Measurements from ENCODE around the gene TENM3.
A peak's percentile ranks its signal among the peaks of the same experiment; 100 is the strongest.

Gene TENM3

DNA sequence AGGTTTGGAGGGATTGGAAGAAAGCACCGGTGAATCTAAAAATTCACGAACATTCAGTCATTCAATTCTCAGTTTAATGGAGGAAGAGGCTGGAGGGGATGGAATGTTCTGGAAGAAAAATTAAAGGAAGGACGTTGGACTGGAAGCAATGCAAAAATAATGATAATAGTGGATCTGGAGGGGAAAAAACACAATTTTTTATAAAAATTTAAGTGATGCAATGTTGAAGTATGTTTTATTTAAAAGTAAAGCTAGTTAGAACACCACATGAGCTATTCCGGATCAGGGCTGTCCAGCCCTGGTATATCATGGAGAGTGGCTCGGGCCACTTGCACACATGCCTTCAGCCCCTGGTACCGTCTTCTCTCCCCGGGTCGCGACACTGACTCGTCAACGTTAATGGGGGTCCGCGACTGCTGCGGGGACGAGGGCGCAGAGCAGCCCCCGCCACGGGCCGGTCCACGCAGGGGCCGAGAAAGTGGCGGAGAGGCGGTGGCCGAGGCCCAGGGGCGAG, 204.6 kb downstream of the TENM3 start:
- Histone ChIP-seq H3K4me1 (ENCODE audit: insufficient read depth, poor library complexity, severe bottlenecking) (no peaks in the 10 kb centered on the region), H3K27ac (ENCODE audit: poor library complexity, severe bottlenecking) (no peak overlapping the region), H3K9me3 (ENCODE audit: severe bottlenecking) (no peaks in the 10 kb centered on the region), H3K27me3 (ENCODE audit: insufficient read depth, poor library complexity, severe bottlenecking) (peaks cover 44% of the 10 kb centered on the region), H3K36me3 (ENCODE audit: low read depth) (no peaks in the 10 kb centered on the region), H3K4me3 (ENCODE audit: severe bottlenecking) (peak overlapping the region; percentile 58)
- ATAC-seq (ENCODE audit: low read depth) = no peak
- no peak for DNase-seq (ENCODE audit: low spot score)
- TF ChIP-seq, protein P1, sequence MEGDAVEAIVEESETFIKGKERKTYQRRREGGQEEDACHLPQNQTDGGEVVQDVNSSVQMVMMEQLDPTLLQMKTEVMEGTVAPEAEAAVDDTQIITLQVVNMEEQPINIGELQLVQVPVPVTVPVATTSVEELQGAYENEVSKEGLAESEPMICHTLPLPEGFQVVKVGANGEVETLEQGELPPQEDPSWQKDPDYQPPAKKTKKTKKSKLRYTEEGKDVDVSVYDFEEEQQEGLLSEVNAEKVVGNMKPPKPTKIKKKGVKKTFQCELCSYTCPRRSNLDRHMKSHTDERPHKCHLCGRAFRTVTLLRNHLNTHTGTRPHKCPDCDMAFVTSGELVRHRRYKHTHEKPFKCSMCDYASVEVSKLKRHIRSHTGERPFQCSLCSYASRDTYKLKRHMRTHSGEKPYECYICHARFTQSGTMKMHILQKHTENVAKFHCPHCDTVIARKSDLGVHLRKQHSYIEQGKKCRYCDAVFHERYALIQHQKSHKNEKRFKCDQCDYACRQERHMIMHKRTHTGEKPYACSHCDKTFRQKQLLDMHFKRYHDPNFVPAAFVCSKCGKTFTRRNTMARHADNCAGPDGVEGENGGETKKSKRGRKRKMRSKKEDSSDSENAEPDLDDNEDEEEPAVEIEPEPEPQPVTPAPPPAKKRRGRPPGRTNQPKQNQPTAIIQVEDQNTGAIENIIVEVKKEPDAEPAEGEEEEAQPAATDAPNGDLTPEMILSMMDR (IDR thresholded peaks at IDR 0.05; ENCODE audit: poor library complexity, severe bottlenecking) = no peak

DNA sequence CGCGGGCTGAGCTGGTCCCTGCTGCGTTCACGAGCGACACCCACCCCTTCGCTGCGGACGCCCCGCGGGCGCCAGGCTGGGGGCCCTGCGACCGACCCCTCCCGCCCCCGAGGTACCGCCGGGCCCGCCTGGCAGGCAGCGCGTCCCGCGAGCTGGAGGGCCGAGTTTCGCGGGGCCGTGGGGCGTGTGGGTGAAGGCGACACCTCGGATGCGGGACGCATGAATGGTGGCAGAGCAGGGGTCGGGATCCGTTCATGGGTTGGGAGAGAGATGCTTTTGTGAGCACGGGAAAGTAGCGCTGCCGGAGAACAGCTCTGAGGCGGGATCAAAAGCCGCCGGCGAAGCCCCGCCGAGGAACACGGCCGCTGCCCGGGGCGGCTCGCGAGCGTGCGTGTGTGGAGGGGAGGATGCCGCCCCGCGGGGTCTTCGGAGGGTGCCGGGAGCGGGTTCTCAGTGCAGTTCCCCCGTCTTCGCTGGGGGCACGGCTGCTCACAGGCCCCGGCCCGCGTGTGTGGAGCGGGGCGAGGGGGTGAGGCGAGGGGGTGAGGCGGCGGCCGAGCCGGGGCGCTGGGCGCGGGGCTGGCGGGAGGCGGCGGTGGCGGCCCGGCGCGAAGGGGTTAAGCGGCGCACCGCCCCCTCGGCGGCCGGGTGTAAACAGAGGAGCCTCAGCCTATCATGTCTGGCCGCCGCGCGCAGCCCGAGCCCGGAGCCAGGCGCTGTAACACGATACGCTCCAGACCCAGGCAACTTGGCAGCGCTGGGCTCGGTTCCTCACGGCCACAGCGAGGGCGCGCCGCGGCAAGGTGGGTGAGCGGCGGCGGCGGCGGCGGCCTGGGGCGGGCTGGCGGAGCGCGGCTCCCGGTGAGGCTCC, 205.3 kb downstream of the TENM3 start:
- DNase-seq (ENCODE audit: low spot score) (peak; percentile 87), ATAC-seq (ENCODE audit: low read depth) (peak; percentile 100)
- Histone ChIP-seq H3K9me3 (ENCODE audit: severe bottlenecking) (no peaks in the 10 kb centered on the region), H3K4me3 (ENCODE audit: severe bottlenecking) (peak overlapping the region; percentile 58), H3K27ac (ENCODE audit: poor library complexity, severe bottlenecking) (no peak overlapping the region), H3K36me3 (ENCODE audit: low read depth) (no peaks in the 10 kb centered on the region), H3K4me1 (ENCODE audit: insufficient read depth, poor library complexity, severe bottlenecking) (no peaks in the 10 kb centered on the region), H3K27me3 (ENCODE audit: insufficient read depth, poor library complexity, severe bottlenecking) (peaks cover 44% of the 10 kb centered on the region)
- TF ChIP-seq, protein P1 (IDR thresholded peaks at IDR 0.05; ENCODE audit: poor library complexity, severe bottlenecking) = no peak

DNA sequence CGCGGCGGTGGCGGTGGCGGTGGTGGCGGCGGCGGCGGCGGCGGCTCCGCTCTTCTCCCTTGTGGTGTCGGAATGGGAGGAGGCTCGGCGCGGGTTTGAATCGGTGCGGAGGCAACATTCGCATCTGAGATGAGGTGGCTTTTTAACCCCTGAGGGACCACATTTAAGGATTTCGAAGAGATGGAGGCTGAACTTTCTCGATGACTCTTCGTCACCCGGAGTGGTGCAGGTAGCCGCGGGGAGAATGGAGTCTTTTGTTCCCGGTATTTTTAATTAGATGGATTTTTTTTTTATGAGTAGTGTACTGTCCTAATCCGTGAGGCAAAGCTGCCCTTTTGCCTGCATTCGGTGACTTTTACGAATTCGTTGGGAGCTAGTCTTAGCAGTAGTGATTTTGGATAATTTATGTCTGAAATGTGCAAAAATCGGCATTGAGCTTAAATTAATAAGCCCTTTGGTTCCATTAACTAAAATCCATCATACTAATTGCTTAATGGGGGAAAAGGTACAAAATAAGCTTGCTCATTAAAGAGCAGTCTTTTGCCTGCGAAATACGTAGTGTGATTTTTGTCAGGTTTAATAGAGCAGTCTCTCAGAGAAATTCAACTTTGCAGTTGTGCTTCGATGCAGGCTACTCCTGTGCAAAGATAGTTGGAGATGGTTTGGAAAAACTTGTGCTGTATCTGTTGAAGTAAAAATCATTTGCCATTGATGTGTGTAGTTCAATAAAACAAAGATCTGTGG, 206.2 kb downstream of the TENM3 start:
- ATAC-seq (ENCODE audit: low read depth) (no peak), DNase-seq (ENCODE audit: low spot score) (peak; percentile 57)
- peak overlapping the region; percentile 58 for H3K4me3 ChIP-seq (ENCODE audit: severe bottlenecking)
- no peaks in the 10 kb centered on the region for H3K36me3 ChIP-seq (ENCODE audit: low read depth)
- H3K9me3 ChIP-seq (ENCODE audit: severe bottlenecking) = no peaks in the 10 kb centered on the region
- TF ChIP-seq, protein P1 (IDR thresholded peaks at IDR 0.05; ENCODE audit: poor library complexity, severe bottlenecking) = no peak
- no peak overlapping the region for H3K27ac ChIP-seq (ENCODE audit: poor library complexity, severe bottlenecking)
- H3K27me3 ChIP-seq (ENCODE audit: insufficient read depth, poor library complexity, severe bottlenecking) = peaks cover 44% of the 10 kb centered on the region
- no peaks in the 10 kb centered on the region for H3K4me1 ChIP-seq (ENCODE audit: insufficient read depth, poor library complexity, severe bottlenecking)

DNA sequence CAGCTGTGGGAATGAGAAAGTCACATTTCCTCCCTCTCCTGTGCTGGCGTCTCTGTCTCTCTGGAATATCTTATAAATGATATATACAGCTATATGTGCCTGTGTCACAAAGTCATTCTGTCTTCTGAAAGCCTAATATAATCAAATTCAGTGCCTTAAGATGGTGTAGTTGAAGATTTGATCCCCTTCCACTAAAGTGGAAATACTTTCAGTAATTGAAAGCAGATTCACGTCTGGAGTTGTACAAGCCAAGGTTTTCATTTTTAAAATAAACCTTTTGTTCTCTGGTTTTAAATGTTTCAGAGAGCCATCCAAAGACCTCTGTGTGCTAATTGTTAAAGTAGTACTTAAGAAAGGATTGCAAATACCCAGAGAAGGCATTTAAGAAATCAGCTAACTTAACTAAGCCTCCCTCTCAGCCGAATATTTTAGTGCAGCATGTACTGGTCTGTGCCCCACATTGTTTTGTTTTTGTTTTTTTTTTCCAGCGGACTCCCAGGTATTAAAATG, 206.8 kb downstream of the TENM3 start:
- DNase-seq (ENCODE audit: low spot score) = no peak
- Histone ChIP-seq H3K9me3 (ENCODE audit: severe bottlenecking) (no peaks in the 10 kb centered on the region), H3K27me3 (ENCODE audit: insufficient read depth, poor library complexity, severe bottlenecking) (peaks cover 44% of the 10 kb centered on the region), H3K4me1 (ENCODE audit: insufficient read depth, poor library complexity, severe bottlenecking) (no peaks in the 10 kb centered on the region), H3K27ac (ENCODE audit: poor library complexity, severe bottlenecking) (no peak overlapping the region), H3K4me3 (ENCODE audit: severe bottlenecking) (peak overlapping the region; percentile 58), H3K36me3 (ENCODE audit: low read depth) (no peaks in the 10 kb centered on the region)
- ATAC-seq (ENCODE audit: low read depth) = no peak
- TF ChIP-seq, protein P1 (IDR thresholded peaks at IDR 0.05; ENCODE audit: poor library complexity, severe bottlenecking) = no peak

Data from RWPE2 (cell line).